ENCODE measurements around the gene SLC19A1. TPM values are rescaled to one million over a fixed set of nuclear protein-coding genes. Genes with fewer than 3 reads are reported as not detected.

Gene SLC19A1
- total RNA-seq, 2 donors from 2014 or later, result 12.2 to 15.5 TPM

DNA sequence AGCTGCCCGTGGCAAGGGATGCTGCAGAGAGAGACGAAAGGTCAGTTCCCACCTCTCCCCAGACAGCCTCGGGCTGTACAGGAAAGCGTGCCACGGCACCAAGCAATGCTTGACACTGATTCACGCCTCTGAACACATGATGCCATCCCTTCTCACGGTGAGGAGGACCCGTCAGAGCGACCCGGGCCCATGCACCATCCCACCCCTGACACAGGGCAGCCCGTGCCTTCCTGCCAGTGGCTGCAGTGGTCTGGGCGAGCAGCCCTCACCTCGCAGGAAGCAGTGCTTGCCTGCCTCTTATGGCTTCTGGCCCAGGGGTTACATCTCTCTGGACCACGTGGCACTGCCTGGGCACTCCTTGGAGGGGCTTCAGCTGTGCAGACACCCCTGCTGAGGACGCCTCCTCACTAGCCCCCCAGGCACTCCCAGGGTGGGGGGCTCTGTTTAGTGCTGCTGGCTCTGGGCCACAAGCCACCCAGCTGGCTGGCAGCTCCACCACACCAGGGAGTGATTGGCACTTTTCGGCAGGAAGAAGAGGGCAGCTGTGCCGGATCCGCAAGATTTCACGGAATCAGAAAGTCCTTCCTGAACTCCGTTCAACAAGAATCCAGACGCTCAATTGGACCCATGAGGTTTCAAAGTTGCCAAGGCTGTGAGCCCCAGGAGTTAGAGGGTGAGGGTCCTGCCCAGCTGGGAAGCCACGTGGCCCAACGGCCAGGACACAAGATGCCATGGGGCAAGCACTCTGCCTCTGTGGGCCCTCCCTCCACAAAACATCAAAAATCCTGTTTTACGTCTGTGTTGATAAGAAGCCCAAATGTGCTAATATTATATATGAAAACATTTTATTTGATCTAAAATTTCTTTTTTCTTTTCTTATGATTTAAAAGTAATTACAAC, 34.8 kb upstream of the SLC19A1 start:
- Histone ChIP-seq H3K4me3 (no peak overlapping the region), H3K27me3 (replicated peaks; ENCODE audit: insufficient read depth) (peaks cover 3% of the 10 kb centered on the region), H3K27ac (no peak overlapping the region), H3K36me3 (no peaks in the 10 kb centered on the region), H3K9me3 (no peaks in the 10 kb centered on the region), H3K4me1 (replicated peaks) (no peaks in the 10 kb centered on the region)
- no peak for DNase-seq (ENCODE audit: low spot score)
- TF ChIP-seq POLR2A (IDR thresholded peaks at IDR 0.05), result no peak
- TF ChIP-seq POLR2AphosphoS5 (IDR thresholded peaks at IDR 0.05), result no peak
- TF ChIP-seq, protein P1, sequence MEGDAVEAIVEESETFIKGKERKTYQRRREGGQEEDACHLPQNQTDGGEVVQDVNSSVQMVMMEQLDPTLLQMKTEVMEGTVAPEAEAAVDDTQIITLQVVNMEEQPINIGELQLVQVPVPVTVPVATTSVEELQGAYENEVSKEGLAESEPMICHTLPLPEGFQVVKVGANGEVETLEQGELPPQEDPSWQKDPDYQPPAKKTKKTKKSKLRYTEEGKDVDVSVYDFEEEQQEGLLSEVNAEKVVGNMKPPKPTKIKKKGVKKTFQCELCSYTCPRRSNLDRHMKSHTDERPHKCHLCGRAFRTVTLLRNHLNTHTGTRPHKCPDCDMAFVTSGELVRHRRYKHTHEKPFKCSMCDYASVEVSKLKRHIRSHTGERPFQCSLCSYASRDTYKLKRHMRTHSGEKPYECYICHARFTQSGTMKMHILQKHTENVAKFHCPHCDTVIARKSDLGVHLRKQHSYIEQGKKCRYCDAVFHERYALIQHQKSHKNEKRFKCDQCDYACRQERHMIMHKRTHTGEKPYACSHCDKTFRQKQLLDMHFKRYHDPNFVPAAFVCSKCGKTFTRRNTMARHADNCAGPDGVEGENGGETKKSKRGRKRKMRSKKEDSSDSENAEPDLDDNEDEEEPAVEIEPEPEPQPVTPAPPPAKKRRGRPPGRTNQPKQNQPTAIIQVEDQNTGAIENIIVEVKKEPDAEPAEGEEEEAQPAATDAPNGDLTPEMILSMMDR (IDR thresholded peaks at IDR 0.05), result no peak
- WGBS, result 79% methylated on average over 23 of the region's 24 CpGs
- intact Hi-C loops (cut with DNase I), result no loop called here

DNA sequence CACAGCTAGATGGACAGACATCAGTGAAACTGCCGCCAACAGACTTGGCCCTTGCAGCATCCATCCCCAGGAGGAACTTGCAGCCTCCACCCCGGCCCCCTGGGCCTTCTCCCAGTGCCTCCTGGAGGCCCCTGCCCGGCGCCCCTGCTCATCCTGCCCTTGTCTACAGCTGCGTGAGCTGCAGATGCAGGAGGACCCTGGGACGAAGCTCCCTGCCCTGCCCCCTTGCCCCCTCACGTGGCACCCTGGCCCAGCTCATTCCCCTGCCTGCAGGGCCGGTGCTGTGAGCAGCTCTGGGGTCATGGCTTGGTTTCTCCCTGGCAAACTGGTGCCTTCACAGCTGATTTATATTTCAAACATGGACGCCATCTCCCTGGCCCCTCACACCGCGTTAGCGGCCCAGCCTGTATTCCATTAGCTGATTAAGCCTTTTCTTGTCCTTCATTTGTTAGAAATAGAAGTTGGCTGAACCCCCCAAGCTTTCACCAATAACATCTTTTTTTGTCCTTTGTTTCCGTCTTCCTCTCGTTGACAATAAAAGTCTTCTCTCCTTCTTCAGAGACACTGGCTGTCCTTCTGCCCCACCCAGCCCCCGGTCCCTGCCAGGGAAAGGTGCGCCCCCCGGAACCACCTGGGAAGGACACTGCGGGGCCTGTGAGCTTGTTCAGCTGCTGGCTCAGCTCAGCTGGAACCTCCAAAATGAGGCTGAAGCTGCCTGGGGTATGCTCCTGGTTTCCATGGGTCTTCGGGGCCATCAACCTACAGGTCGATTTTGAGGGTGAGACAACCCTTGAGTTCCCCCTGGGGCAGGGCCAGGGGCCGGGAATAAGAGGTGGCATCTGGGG, 34.0 kb upstream of the SLC19A1 start:
- DNase-seq (ENCODE audit: low spot score), result no peak
- H3K27me3 ChIP-seq (replicated peaks; ENCODE audit: insufficient read depth), result peaks cover 3% of the 10 kb centered on the region
- no peak overlapping the region for H3K27ac ChIP-seq
- no peak overlapping the region for H3K4me3 ChIP-seq
- H3K36me3 ChIP-seq, result no peaks in the 10 kb centered on the region
- WGBS, result 82% methylated on average over 20 of the region's 21 CpGs
- TF ChIP-seq, protein P1 (IDR thresholded peaks at IDR 0.05), result no peak
- TF ChIP-seq POLR2AphosphoS5 (IDR thresholded peaks at IDR 0.05) (no peak), POLR2A (IDR thresholded peaks at IDR 0.05) (no peak)
- intact Hi-C loops (cut with DNase I), result no loop called here
- no peaks in the 10 kb centered on the region for H3K9me3 ChIP-seq
- no peaks in the 10 kb centered on the region for H3K4me1 ChIP-seq (replicated peaks)

DNA sequence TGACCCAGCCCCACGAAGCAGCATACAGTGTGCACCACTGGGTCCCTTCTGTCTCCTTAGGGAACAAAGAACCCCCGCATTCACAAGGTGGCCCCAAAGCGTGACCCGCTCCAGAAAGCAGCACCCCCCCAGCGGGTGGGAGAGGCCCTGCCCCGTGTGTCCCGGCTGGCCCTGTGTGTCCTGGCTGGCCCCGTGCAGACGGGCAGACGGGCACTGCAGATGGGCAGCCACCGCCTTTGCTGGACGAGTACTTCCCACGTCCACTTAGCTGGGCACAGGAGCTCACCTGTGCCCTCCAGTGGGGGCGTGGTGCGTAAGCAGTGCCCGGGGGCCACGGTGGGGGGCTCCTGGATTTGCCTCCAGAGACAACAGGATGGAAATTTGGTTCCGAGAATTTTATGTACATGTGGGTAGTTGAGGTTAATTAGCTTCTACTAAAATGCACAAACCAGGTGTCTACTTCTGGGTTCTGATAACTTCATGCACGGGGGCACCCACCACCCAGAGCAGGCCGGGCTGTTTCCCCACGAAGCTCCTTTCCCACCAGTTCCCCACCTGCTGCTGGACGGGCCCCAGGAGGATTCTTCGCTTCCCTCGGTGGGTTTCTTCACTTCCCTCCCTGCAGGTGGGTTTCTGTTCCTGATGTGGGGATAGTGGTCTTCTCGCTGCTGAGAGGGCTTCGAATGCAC, 33.2 kb upstream of the SLC19A1 start:
- intact Hi-C loops (cut with DNase I), result no loop called here
- Histone ChIP-seq H3K36me3 (no peaks in the 10 kb centered on the region), H3K9me3 (no peaks in the 10 kb centered on the region), H3K4me1 (replicated peaks) (no peaks in the 10 kb centered on the region), H3K4me3 (no peak overlapping the region), H3K27me3 (replicated peaks; ENCODE audit: insufficient read depth) (peaks cover 3% of the 10 kb centered on the region), H3K27ac (no peak overlapping the region)
- WGBS, result 90% methylated on average over 26 of the region's 26 CpGs
- DNase-seq (ENCODE audit: low spot score), result no peak
- TF ChIP-seq POLR2AphosphoS5 (IDR thresholded peaks at IDR 0.05) (no peak), POLR2A (IDR thresholded peaks at IDR 0.05) (no peak)
- TF ChIP-seq, protein P1 (IDR thresholded peaks at IDR 0.05), result no peak

DNA sequence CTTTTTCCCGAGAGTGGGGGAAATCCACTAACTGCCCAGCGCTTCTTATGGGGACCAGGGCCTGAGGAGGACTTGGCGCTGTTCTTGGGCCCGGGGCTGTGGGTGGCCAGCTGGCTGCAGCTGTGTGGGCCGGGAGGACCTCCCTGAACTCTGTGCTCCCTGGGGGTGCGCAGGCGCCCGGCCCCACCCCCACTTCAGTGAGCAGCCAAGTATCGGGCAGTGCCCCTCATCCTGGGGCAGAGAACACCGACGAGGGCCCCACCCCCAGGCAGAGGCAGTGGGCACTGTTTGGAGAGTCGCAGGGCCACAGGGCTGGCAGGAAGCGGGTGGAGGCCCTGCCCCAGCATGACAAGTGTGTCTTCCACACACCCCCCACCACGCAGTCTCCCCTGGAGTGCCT, 32.5 kb upstream of the SLC19A1 start:
- no peak for TF ChIP-seq POLR2AphosphoS5 (IDR thresholded peaks at IDR 0.05)
- TF ChIP-seq POLR2A (IDR thresholded peaks at IDR 0.05), result no peak
- TF ChIP-seq, protein P1 (IDR thresholded peaks at IDR 0.05), result no peak
- peaks cover 3% of the 10 kb centered on the region for H3K27me3 ChIP-seq (replicated peaks; ENCODE audit: insufficient read depth)
- H3K27ac ChIP-seq, result no peak overlapping the region
- H3K4me3 ChIP-seq, result no peak overlapping the region
- intact Hi-C loops (cut with DNase I), result no loop called here
- no peaks in the 10 kb centered on the region for H3K9me3 ChIP-seq
- H3K36me3 ChIP-seq, result no peaks in the 10 kb centered on the region
- no peak for DNase-seq (ENCODE audit: low spot score)
- H3K4me1 ChIP-seq (replicated peaks), result no peaks in the 10 kb centered on the region
- WGBS, result 85% methylated on average over 10 of the region's 14 CpGs

All from prostate gland (tissue), 2 donors.